Epithelial cell of proximal tubule (primary cell): ENCODE results near the gene KRCC1. TPM values are rescaled to one million over a fixed set of nuclear protein-coding genes. Genes with fewer than 3 reads are reported as not detected.
"Not testable (repeated sequence)": the region's sequence is repeated elsewhere in the genome, so short reads cannot be mapped to it uniquely, and the experiment has no call there.

Experiments
- DNase-seq: peaks from one replicate; pipeline ENCODE4 v3.0.0-alpha.2; 2011; ENCODE audit warnings: low read depth
- H3K4me3 ChIP-seq: 2 replicates; pipeline ENCODE4 v1.5.1; 2011; ENCODE audit warnings: low read depth, mild to moderate bottlenecking, low read length
- CTCF ChIP-seq: conservative IDR thresholded peaks from 2 replicates; pipeline ENCODE4 v1.5.1; 2012; ENCODE audit warnings: low read depth, mild to moderate bottlenecking, low read length
- total RNA-seq: library from RNA; depleted of rRNA; stranded (reverse); fragments of >200 nt; gene quantifications from 2 replicates; pipeline ENCODE4 v1.2.3, GENCODE V29; 2015

The KRCC1 gene
- total RNA-seq, 1 donor from 2014 or later = 24.1 TPM

GRCh38 chr2:88003074-88003755 is 52.4 kb downstream of the KRCC1 start:
- no peak for TF ChIP-seq CTCF
- no peak overlapping the region for H3K4me3 ChIP-seq
- DNase-seq = no peak

- H3K4me3 ChIP-seq = no peak overlapping the region
- no peak for TF ChIP-seq CTCF
- DNase-seq = no peak
Observed at GRCh38 chr2:88002359-88002707, 53.2 kb downstream of the KRCC1 start.

- DNase-seq, H3K4me3 ChIP-seq: not testable (repeated sequence)
Observed at GRCh38 chr2:88000474-88000873, 55.1 kb downstream of the KRCC1 start.

- no peak for DNase-seq
- no peak overlapping the region for H3K4me3 ChIP-seq
- no peak for TF ChIP-seq CTCF
Observed at GRCh38 chr2:87996570-87996969, 59.0 kb downstream of the KRCC1 start.

GRCh38 chr2:87995756-87996155 is 59.8 kb downstream of the KRCC1 start:
- no peak overlapping the region for H3K4me3 ChIP-seq
- no peak for TF ChIP-seq CTCF
- DNase-seq = no peak

- DNase-seq, H3K4me3 ChIP-seq: not testable (repeated sequence)
Observed at GRCh38 chr2:87994304-87994850, 61.2 kb downstream of the KRCC1 start.

- not testable (repeated sequence) for DNase-seq, H3K4me3 ChIP-seq
Observed at GRCh38 chr2:87992569-87992968, 63.0 kb downstream of the KRCC1 start.

- not testable (repeated sequence) for DNase-seq, H3K4me3 ChIP-seq
Observed at GRCh38 chr2:87987473-87987872, 68.1 kb downstream of the KRCC1 start.

GRCh38 chr2:87985902-87986301 is 69.7 kb downstream of the KRCC1 start:
- not testable (repeated sequence) for H3K4me3 ChIP-seq

GRCh38 chr2:87981182-87981581 is 74.4 kb downstream of the KRCC1 start:
- H3K4me3 ChIP-seq, DNase-seq: not testable (repeated sequence)

More at GRCh38 chr2:87985902-87986301, 69.7 kb downstream of the KRCC1 start:
- DNase-seq = not testable (repeated sequence)

Other genes starting within 250 kb of the KRCC1 start
- gene RGPD2, start 230.0 kb downstream of the KRCC1 start, total RNA-seq = 0.07 and 0.17 TPM in 2 replicates
- gene RNU2-63P, start 39.2 kb downstream of the KRCC1 start, total RNA-seq = not detected in 2 replicates
- not detected in 2 replicates for gene SMYD1, start 12.0 kb upstream of the KRCC1 start, total RNA-seq
- gene FABP1, start 72.3 kb upstream of the KRCC1 start, total RNA-seq = not detected in 2 replicates
- 1.3 and 2.5 TPM in 2 replicates for gene THNSL2, start 114.6 kb upstream of the KRCC1 start, total RNA-seq